ENCODE data around the gene GSC2.
"Not testable (repeated sequence)": the region's sequence is repeated elsewhere in the genome, so short reads cannot be mapped to it uniquely, and the experiment has no call there.

DNA sequence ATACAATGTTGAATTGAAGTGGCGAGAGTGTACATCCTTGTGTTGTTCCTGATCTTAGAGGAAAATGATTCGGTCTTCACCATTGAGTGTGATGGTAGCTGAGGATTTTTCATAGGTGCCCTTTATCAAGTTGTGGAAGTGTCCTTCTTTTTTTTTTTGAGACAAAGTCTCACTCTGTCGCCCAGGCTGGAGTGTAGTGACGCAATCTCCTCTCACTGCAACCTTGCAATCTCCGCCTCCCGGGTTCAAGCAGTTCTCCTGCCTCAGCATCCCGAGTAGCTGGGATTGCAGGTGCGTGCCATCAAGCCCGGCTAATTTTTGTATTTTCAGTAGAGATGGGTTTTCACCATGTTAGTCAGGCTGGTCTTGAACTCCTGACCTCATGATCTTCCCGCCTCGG is 8.6 kb upstream of the GSC2 start:
- TF ChIP-seq, protein P1, sequence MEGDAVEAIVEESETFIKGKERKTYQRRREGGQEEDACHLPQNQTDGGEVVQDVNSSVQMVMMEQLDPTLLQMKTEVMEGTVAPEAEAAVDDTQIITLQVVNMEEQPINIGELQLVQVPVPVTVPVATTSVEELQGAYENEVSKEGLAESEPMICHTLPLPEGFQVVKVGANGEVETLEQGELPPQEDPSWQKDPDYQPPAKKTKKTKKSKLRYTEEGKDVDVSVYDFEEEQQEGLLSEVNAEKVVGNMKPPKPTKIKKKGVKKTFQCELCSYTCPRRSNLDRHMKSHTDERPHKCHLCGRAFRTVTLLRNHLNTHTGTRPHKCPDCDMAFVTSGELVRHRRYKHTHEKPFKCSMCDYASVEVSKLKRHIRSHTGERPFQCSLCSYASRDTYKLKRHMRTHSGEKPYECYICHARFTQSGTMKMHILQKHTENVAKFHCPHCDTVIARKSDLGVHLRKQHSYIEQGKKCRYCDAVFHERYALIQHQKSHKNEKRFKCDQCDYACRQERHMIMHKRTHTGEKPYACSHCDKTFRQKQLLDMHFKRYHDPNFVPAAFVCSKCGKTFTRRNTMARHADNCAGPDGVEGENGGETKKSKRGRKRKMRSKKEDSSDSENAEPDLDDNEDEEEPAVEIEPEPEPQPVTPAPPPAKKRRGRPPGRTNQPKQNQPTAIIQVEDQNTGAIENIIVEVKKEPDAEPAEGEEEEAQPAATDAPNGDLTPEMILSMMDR (IDR thresholded peaks at IDR 0.05) = not testable (repeated sequence)
- TF ChIP-seq EP300 (IDR thresholded peaks at IDR 0.05) = not testable (repeated sequence)

All from suprapubic skin (tissue), 3 donors.